WI38 (cell line): ENCODE measurements around the gene KIF18A.
A peak's percentile ranks its signal among the peaks of the same experiment; 100 is the strongest.

Experiments used
- H3K4me3 ChIP-seq: 2 replicates; pipeline ENCODE4 v1.5.1; 2011; ENCODE audit warnings: low read depth, mild to moderate bottlenecking, control low read depth, low read length
- TF ChIP-seq, protein P1 (sequence below): IDR thresholded peaks from 2 replicates; pipeline ENCODE4 v1.5.1; 2012; ENCODE audit warnings: low read depth, mild to moderate bottlenecking, control low read depth, low read length

Gene KIF18A

DNA sequence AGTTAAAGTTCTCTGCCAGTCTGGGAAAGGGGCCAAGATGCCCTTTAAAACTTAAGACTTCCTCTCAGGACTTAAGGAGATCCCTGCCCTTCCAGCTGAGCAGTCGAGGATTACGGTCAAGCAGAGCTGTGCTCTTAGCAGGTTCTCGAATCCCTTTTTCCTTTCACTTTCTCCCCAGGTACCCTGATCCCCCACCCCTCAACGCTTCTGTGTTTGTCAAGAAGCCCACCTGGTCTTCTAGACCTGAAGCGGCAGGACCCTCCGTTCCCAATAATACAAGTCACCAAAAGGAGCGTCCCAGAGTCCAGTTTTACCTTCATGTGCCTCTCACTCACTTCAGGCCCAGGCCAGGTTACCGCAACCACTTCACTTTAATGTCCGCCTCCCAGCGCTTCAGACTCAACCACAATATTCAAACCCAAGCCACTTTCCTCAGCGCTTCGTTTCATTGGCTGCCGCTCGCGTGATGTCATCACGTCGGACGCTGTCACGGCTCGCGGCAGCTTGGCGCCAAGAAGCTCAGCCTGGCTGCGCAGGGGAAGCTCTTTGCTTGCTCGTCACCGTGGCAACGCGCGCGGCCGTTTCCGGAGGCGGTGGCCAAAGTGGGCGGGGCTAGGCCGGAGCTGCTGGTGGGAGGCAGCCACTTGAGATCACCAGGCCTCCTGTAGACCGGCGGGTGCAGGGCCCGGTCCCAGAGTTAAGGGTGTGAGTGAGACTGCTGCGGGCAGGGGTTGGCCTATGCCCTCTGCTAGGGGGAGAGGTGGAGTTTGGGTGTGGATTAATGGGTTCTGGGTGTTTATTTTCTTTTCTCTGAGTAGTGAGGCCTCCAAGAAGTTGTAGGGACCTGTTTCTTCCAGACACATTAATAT, at the start of gene KIF18A, which contains the start of gene METTL15:
Gene KIF18A (minus strand): TSS at position 407 of the 869 bp plus-strand sequence. CDS start 10,209 bp downstream, outside the sequence.
Gene METTL15 (plus strand): TSS at position 639 of the 869 bp plus-strand sequence. CDS start 4,947 bp downstream, outside the sequence.
- TF ChIP-seq, protein P1, sequence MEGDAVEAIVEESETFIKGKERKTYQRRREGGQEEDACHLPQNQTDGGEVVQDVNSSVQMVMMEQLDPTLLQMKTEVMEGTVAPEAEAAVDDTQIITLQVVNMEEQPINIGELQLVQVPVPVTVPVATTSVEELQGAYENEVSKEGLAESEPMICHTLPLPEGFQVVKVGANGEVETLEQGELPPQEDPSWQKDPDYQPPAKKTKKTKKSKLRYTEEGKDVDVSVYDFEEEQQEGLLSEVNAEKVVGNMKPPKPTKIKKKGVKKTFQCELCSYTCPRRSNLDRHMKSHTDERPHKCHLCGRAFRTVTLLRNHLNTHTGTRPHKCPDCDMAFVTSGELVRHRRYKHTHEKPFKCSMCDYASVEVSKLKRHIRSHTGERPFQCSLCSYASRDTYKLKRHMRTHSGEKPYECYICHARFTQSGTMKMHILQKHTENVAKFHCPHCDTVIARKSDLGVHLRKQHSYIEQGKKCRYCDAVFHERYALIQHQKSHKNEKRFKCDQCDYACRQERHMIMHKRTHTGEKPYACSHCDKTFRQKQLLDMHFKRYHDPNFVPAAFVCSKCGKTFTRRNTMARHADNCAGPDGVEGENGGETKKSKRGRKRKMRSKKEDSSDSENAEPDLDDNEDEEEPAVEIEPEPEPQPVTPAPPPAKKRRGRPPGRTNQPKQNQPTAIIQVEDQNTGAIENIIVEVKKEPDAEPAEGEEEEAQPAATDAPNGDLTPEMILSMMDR = no peak
- H3K4me3 ChIP-seq = peak within 1 kb of the TSS; percentile 89

DNA sequence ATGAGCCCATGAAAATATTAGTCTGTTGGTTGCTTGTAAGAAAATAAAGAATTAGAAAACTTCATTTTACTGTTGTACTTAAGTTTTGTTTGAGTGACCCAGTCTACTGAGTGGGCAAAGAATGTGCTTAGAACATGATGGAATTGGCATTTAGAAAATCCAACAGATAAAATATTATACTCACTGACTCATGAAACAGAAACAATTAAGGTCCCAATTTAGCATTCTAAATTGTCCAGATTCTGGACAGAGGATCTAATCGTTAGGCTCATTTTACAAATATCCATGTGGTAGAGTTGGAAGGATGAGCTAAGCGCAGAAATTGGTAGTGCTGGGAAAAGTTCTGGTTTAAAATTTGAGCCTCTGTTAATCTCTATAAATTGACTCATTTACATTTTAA, 45.6 kb upstream of the KIF18A start:
- TF ChIP-seq, protein P1 = no peak

DNA sequence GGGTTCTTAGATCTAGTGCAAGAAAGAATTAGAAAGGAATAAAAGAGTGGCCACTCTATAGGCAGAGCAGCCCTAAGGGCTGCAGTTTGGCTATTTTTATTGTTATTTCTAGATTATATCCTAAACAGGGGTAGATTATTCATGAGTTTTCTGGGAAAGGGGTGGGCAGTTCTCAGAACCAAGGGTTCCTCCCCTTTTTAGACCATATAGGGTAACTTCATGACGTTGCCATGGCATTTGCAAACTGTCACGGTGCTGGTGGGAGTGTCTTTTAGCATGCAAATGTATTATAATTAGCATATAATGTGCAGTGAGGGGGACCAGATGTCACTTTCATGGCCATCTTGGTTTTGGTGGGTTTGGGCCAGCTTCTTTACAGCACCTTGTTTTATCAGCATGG, 44.8 kb upstream of the KIF18A start:
- no peak overlapping the region for H3K4me3 ChIP-seq
- TF ChIP-seq, protein P1 = no peak

More for the DNA sequence above, 45.6 kb upstream of the KIF18A start:
- H3K4me3 ChIP-seq = no peak overlapping the region

DNA sequence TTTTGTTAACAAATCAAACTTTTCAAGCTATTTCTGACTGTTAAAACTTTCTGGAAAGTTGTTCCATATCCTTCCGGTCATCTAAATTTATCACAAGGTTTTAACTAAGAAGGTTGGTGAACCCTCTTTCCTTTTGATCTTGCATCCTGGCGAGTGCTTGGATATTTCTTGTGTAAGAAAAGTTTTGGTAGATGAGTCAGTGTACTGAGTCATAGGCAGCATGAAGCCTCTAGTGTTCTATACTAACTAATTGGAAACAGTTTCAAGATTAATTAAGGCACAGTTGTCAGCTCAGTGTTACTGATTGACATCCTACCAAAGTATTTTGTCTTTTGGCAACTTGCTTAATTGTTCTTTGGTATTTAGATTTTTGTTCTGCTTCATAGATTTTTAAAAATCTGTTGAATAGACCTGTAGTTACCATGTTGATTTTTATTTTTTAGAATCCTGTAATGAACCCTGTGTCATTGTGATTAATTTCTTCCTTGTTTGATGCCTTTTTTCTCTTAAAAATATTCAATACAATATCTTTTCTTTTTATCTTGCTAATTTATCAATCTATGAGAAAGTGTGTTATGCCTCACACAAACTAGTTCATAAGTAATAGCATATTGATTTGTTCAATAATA, 38.3 kb upstream of the KIF18A start:
- H3K4me3 ChIP-seq = no peak overlapping the region
- TF ChIP-seq, protein P1 = no peak

DNA sequence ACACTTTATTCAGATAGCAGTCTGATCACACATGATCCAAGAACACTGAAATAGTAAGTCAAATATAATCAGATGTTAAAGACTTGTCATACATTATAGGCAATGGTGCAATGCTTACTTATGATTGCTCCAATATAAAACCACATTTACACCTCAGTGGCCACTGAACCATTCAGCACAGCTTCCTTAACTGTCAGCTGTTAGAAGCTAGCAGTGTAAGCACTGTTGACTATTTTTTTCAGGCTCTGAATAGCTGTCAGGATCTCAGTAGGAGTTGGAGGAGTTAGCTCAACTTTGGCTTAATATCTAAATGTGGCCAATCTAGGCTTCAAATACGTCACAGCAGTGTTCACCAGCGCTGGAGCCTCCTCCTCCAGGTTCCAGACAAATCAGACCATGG, 36.9 kb upstream of the KIF18A start:
- TF ChIP-seq, protein P1 = no peak

DNA sequence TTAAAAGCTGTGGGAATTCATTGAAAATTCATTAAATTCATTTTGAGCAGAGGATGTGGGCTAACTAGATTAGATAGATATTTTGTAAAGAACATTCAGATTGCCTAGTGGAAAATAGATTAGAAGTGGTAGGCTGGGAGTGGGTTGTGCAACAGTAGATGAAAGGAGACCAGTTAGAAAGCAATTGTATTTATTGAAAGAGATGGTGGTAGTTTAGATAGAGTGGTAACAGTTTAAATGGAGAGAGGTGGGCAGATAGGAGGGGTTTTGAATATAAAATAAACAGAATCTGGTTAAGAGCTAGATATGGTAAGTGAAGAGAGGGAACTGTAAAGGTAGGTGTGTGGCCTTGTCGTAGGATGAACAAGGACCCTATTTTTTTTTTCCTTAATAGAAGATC, 34.8 kb upstream of the KIF18A start:
- TF ChIP-seq, protein P1 = no peak

More for the DNA sequence above, 36.9 kb upstream of the KIF18A start:
- no peak overlapping the region for H3K4me3 ChIP-seq

More for the DNA sequence above, 34.8 kb upstream of the KIF18A start:
- no peak overlapping the region for H3K4me3 ChIP-seq
